Heart left ventricle (tissue), 16 donors: Measurements from ENCODE around the gene RAB36. TPM values are rescaled to one million over a fixed set of nuclear protein-coding genes. Genes with fewer than 3 reads are reported as not detected.

ENCODE experiments used
- ATAC-seq, 4 donors: fragments of 200-7000 bp; cut with Tn5 transposase; one replicate each; pipeline ENCODE4 v1.9.1; 2020 to 2022; ENCODE audit warnings: moderate library complexity in 4 of 4, mild to moderate bottlenecking in 3 of 4, moderate number of reproducible peaks in 1 of 4
- DNase-seq, 5 donors: peaks; one replicate each; pipeline ENCODE4 v3.0.0-alpha.2; 2020
- H3K27ac ChIP-seq, 12 donors: fragments of 200-600 bp; sonication (generic) in 4 of 12; one replicate each; pipeline versions ENCODE4 v1.5.0 to v1.8.0; 2016 to 2022; ENCODE audit warnings: mild to moderate bottlenecking in 2 of 12
- H3K27me3 ChIP-seq, 9 donors: fragments of 200-600 bp; sonication (generic) in 2 of 9; one replicate each; pipeline versions ENCODE4 v1.5.1 to v1.8.0; 2016 to 2022; ENCODE audit warnings: mild to moderate bottlenecking in 3 of 9
- H3K36me3 ChIP-seq, 9 donors: fragments of 200-600 bp; sonication (generic) in 2 of 9; one replicate each; pipeline versions ENCODE4 v1.5.0 to v1.8.0; 2018 to 2022; ENCODE audit warnings: mild to moderate bottlenecking in 2 of 9
- H3K4me1 ChIP-seq, 12 donors: fragments of 200-600 bp; sonication (generic) in 4 of 12; one replicate each; pipeline versions ENCODE4 v1.5.0 to v1.8.0; 2016 to 2022; ENCODE audit warnings: mild to moderate bottlenecking in 3 of 12
- H3K4me3 ChIP-seq, 12 donors: fragments of 200-600 bp; sonication (generic) in 4 of 12; one replicate each; pipeline versions ENCODE4 v1.5.0 to v1.8.0; 2017 to 2022; ENCODE audit warnings: mild to moderate bottlenecking in 9 of 12, moderate library complexity in 4 of 12
- H3K9me3 ChIP-seq, 12 donors: fragments of 200-600 bp; sonication (generic) in 4 of 12; one replicate each; pipeline versions ENCODE4 v1.5.0 to v1.8.0; 2016 to 2022; ENCODE audit warnings: mild to moderate bottlenecking in 1 of 12
- CTCF ChIP-seq, 12 donors: fragments of 200-600 bp; sonication (generic) in 4 of 12; IDR thresholded peaks; one replicate each; pipeline versions ENCODE4 v1.5.0 to v1.8.0; 2018 to 2022; ENCODE audit warnings: antibody characterized with exemption in 12 of 12, mild to moderate bottlenecking in 5 of 12
- POLR2A ChIP-seq, 2 donors: fragments of 450-650 bp; IDR thresholded peaks; one replicate each; pipeline ENCODE4 v1.6.1; 2017; ENCODE audit warnings: antibody characterized with exemption in 2 of 2, mild to moderate bottlenecking in 2 of 2, moderate library complexity in 2 of 2
- WGBS, 4 donors: extraction: QIAGEN DNeasy Blood & Tissue Kit in 2 of 4; methylation state at CpG; one replicate each; pipeline versions ENCODE4 v1.1.5 to v1.1.7; 2013 to 2018; 5-methylcytosine and 5-hydroxymethylcytosine counted together
- intact Hi-C, 10 donors: fragments of 100-400 bp; cut with DNase I; formaldehyde crosslinking; loops; one replicate each; pipeline versions ENCODE4 v1.11.1 to v1.14.2; 2022
- polyA plus RNA-seq, 2 donors: library from polyadenylated mRNA; stranded (reverse); fragments of 200-250 nt; gene quantifications; one replicate each; pipeline ENCODE4 v1.2.3, GENCODE V29; 2013
- total RNA-seq, 9 donors: library from RNA; depleted of rRNA in 2 of 9; stranded (reverse); fragments of >200 nt in 2 of 9; fragmentation: NEBNext Ultra II Directional in 3 of 9; extraction: Animal tissue kit (Norgen Biotek cat#: 25700) in 3 of 9; gene quantifications; one replicate each; pipeline versions ENCODE4 v1.1.0 to v1.2.4, GENCODE V29; 2016 to 2023
- donor health status: ischemic (EF 13 %, LVEDD 7.1; RV severe dilation, severe dysfunction).
- donor health status: healthy with polysubstance abuse.
- donor health status: DM: no; HTN: yes; CAD: no.
- donor health status: DM: no; HTN: no; CAD: no.
- donor health status: ischemic (EF 25% LVEDD 6.9; RV normal size, moderate dysfunction).
- donor health status: ischemic (EF 25% LVEDD 5.7; RV mildly dilated, moderate dysfunction).
- donor health status: healthy.
- donor health status: DM: yes; HTN: yes; CAD: no.
- donor health status: ischemic (EF 35%, LVEDD 5.7; RV mildly dilated, moderate dysfunction).
- donor health status: nonischemic (EF 11% LVEDD 7.7; RV severe dilation, severe dysfunction).
- donor health status: DM: yes; HTN: yes; CAD: no.
- donor health status: PGD.
- donor health status: ischemic (EF 29% LVEDD 5.4; RV normal size, mild dysfunction).
- donor health status: nonischemic (EF 23%, LVEDD 6.1; RV moderate dilation, normal function).

Gene RAB36
- total and polyA plus RNA-seq, 11 donors, result 0.11 to 3.2 (median 0.54) TPM

DNA sequence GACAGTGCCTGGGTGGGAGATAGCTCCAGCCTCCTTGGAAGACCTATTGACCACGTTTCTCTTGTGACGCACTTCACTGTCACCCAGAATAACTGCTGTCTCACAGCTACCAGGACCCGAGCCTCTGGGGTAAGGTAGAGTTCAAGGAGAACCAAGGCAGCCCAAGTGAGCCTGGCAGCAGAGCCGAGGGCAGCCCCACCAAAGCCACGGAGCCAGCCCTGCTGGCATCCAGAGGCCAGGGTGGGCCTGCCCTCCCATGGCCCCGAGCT, 36.3 kb upstream of the RAB36 start:
- DNase-seq (no peak), ATAC-seq (no peak)
- intact Hi-C loops, result no loop called here
- H3K9me3 ChIP-seq, result no peaks in the 10 kb centered on the region
- H3K36me3 ChIP-seq, result no peaks in the 10 kb centered on the region
- H3K27me3 ChIP-seq, result no peaks in the 10 kb centered on the region
- no peak overlapping the region for H3K27ac ChIP-seq
- H3K4me3 ChIP-seq, result no peak overlapping the region
- H3K4me1 ChIP-seq, result peaks cover 0 to 32% (median 11%) of the 10 kb centered on the region in 12 donors
- WGBS, 4 donors, result 90 to 96% (median 94%) methylated on average over 6 of the region's 6 CpGs
- TF ChIP-seq CTCF (IDR thresholded peaks at IDR 0.05), result no peak
- TF ChIP-seq POLR2A (IDR thresholded peaks at IDR 0.05), result no peak

DNA sequence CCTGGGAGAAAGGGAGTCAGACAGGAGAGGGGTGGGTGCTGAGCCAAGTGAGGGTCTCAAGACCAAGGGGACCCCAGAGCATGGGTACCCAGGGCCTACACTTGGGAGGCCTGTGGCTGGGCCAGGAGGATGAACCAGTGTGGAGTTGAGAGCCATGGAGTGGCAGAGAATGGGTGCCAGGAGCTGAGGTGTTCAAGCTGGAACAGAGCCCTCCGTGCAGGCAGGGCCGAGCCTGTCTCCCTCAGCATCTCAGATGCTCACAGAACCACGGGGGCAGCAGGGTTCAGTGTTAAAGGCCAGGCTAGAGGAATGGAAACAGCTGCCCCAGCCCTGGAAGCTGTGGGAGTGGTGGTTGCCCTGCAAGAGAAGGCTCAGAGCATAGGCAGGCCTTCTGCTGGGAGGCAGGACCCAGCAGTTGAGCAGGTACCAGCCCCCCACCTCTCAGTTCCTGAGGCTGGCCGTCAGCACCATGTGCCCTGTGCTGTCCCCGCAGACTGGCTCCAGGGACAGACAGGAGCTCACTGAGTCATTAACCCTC, 35.8 kb upstream of the RAB36 start:
- Histone ChIP-seq H3K27ac (no peak overlapping the region), H3K36me3 (no peaks in the 10 kb centered on the region), H3K9me3 (no peaks in the 10 kb centered on the region), H3K4me3 (no peak overlapping the region), H3K27me3 (no peaks in the 10 kb centered on the region), H3K4me1 (peaks cover 0 to 34% (median 11%) of the 10 kb centered on the region in 12 donors)
- intact Hi-C loops, result no loop called here
- ATAC-seq (no peak), DNase-seq (no peak)
- TF ChIP-seq POLR2A (IDR thresholded peaks at IDR 0.05) (no peak), CTCF (IDR thresholded peaks at IDR 0.05) (no peak)
- 80 to 100% (median 93%) methylated on average over 3 to 5 of the region's 5 CpGs for WGBS, 4 donors

- H3K4me3 ChIP-seq, result no peak overlapping the region
- no peak overlapping the region for H3K27ac ChIP-seq
- TF ChIP-seq POLR2A (IDR thresholded peaks at IDR 0.05) (no peak), CTCF (IDR thresholded peaks at IDR 0.05) (no peak)
- intact Hi-C loops, result loop anchor here in 1 of 10 donors (10.0 kb wide), 1 partner anchor 46 kb away; no protein-coding TSS in a partner anchor
- H3K36me3 ChIP-seq, result no peaks in the 10 kb centered on the region
- 77 to 100% (median 80%) methylated on average over 1 to 10 of the region's 10 CpGs for WGBS, 4 donors
- no peaks in the 10 kb centered on the region for H3K27me3 ChIP-seq
- ATAC-seq (no peak), DNase-seq (no peak)
- H3K4me1 ChIP-seq, result peaks cover 0 to 34% (median 11%) of the 10 kb centered on the region in 12 donors
- no peaks in the 10 kb centered on the region for H3K9me3 ChIP-seq
Measured at GRCh38 chr22:23110190-23110921, 34.9 kb upstream of the RAB36 start.

DNA sequence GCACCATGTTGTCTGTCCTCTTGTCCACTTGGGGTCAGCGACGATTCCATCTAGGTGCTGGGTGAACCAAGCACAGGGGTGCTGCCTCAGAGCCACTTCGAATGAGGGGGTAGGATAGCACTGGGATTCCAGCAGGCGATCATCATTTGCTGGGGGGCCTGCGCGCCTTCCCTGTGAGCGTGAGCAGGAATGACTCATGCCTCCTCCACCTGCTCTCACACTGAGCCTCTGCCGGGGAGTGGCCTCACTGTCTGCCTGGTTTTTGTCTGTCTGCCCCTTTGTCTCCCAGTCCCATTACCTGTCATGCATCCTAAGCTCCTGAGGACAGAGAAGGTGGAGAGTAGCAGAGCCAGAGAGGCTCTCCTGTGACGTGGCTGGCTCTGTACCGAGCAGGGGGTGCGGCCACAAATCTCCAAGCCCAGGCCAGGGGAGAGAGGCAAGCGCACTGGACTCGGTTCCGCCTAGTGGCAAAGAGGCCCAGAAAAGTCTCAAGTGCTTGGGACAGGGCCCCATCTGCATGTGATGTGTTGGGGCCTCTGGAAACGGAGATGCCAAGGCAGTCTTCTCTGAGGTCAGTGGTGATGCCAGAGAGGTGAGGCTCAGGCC, 34.3 kb upstream of the RAB36 start:
- WGBS, 4 donors, result 90 to 94% (median 93%) methylated on average over 10 to 15 of the region's 15 CpGs
- intact Hi-C loops, result loop anchor here in 1 of 10 donors (10.0 kb wide), 1 partner anchor 46 kb away; no protein-coding TSS in a partner anchor
- Histone ChIP-seq H3K27me3 (no peaks in the 10 kb centered on the region), H3K9me3 (no peaks in the 10 kb centered on the region), H3K36me3 (no peaks in the 10 kb centered on the region), H3K27ac (no peak overlapping the region), H3K4me1 (peaks cover 0 to 34% (median 11%) of the 10 kb centered on the region in 12 donors), H3K4me3 (no peak overlapping the region)
- DNase-seq (no peak), ATAC-seq (no peak)
- TF ChIP-seq CTCF (IDR thresholded peaks at IDR 0.05) (no peak), POLR2A (IDR thresholded peaks at IDR 0.05) (no peak)
